GM12892 (cell line): ENCODE data around the gene ANKRD20A1.
"Not testable (repeated sequence)": the region's sequence is repeated elsewhere in the genome, so short reads cannot be mapped to it uniquely, and the experiment has no call there.

Experiments
- POLR2A ChIP-seq: IDR thresholded peaks from 2 replicates; pipeline ENCODE4 v1.6.1; 2011; ENCODE audit warnings: low read depth, low read length, control low read depth
- POLR2AphosphoS5 ChIP-seq: IDR thresholded peaks from 2 replicates; pipeline ENCODE4 v1.6.1; 2011; ENCODE audit warnings: low read depth, low read length, control low read depth
- TAF1 ChIP-seq: IDR thresholded peaks from 2 replicates; pipeline ENCODE4 v1.6.1; 2011; ENCODE audit warnings: low read depth, mild to moderate bottlenecking, control low read depth, low read length, borderline replicate concordance

GRCh38 chr9:67858871-67859270 lies at the start of gene ANKRD20A1:
- TF ChIP-seq POLR2A, TAF1, POLR2AphosphoS5: not testable (repeated sequence)
